ENCODE data around the gene MYZAP. TPM values are rescaled to one million over a fixed set of nuclear protein-coding genes. Genes with fewer than 3 reads are reported as not detected.

Gene MYZAP
- total and polyA plus RNA-seq, 3 donors from 2014 or later = 3.3 to 6.8 (median 5.6) TPM

- H3K27me3 ChIP-seq = no peaks in the 10 kb centered on the region
Observed at GRCh38 chr15:57583720-57584119, 8.0 kb upstream of the MYZAP start.

DNA sequence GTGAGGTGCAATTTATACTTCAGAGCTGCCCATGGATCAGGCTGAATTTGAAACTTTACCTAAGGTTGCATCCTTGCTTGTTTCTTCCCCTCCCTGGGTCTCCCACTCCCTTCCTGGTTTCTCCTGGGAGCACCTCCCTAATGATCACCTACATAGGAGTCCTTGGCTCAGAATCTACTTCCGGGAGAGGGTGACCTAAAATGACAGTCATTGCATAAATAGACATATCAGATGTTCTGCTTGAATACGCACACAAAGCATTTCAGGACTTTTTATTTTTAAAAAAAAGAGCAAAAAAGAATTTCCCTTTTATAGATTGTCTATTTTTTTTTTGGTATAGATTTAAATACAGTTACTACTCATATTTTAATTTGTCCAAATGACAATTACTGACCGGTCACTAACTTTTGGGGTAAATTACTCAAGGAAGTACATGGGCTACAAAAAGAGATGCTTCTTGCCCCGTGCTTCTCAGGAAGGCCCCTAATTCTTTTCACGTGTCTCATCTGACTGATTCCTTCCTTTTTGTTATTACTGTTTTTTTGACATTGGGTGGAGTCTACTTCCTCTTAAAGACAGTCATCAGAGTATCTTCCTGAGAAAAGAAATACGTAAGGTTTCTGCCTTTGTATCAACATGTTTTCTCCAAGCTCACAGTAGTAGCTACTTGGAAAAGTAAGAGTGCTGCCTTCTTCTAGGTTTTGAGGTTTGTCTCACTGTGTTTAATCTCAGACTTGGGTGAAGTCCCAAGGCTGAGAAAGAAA is 4.9 kb upstream of the MYZAP start:
- peaks cover 6% of the 10 kb centered on the region for H3K4me1 ChIP-seq
- H3K27me3 ChIP-seq = no peaks in the 10 kb centered on the region
- H3K9me3 ChIP-seq = no peaks in the 10 kb centered on the region
- no peak overlapping the region for H3K27ac ChIP-seq
- no peak for DNase-seq
- WGBS, 2 donors = 69 to 74% methylated on average over 6 of the region's 6 CpGs
- no peak overlapping the region for H3K4me3 ChIP-seq
- intact Hi-C loops (cut with DNase I; ENCODE audit: low total_unique reads) = no loop called here
- H3K36me3 ChIP-seq (ENCODE audit: low read depth, missing control alignments) = no peaks in the 10 kb centered on the region
- TF ChIP-seq, protein P1, sequence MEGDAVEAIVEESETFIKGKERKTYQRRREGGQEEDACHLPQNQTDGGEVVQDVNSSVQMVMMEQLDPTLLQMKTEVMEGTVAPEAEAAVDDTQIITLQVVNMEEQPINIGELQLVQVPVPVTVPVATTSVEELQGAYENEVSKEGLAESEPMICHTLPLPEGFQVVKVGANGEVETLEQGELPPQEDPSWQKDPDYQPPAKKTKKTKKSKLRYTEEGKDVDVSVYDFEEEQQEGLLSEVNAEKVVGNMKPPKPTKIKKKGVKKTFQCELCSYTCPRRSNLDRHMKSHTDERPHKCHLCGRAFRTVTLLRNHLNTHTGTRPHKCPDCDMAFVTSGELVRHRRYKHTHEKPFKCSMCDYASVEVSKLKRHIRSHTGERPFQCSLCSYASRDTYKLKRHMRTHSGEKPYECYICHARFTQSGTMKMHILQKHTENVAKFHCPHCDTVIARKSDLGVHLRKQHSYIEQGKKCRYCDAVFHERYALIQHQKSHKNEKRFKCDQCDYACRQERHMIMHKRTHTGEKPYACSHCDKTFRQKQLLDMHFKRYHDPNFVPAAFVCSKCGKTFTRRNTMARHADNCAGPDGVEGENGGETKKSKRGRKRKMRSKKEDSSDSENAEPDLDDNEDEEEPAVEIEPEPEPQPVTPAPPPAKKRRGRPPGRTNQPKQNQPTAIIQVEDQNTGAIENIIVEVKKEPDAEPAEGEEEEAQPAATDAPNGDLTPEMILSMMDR (IDR thresholded peaks at IDR 0.05) = no peak
- no peak for TF ChIP-seq POLR2A (IDR thresholded peaks at IDR 0.05)

More at GRCh38 chr15:57583720-57584119, 8.0 kb upstream of the MYZAP start:
- DNase-seq = no peak
- no peaks in the 10 kb centered on the region for H3K4me1 ChIP-seq
- TF ChIP-seq, protein P1 (IDR thresholded peaks at IDR 0.05) = no peak
- no peak for TF ChIP-seq POLR2A (IDR thresholded peaks at IDR 0.05)
- H3K36me3 ChIP-seq (ENCODE audit: low read depth, missing control alignments) = no peaks in the 10 kb centered on the region
- H3K27ac ChIP-seq = no peak overlapping the region
- WGBS, 2 donors = 89 to 98% methylated on average over 3 of the region's 3 CpGs
- no peaks in the 10 kb centered on the region for H3K9me3 ChIP-seq
- H3K4me3 ChIP-seq = no peak overlapping the region
- intact Hi-C loops (cut with DNase I; ENCODE audit: low total_unique reads) = no loop called here

DNA sequence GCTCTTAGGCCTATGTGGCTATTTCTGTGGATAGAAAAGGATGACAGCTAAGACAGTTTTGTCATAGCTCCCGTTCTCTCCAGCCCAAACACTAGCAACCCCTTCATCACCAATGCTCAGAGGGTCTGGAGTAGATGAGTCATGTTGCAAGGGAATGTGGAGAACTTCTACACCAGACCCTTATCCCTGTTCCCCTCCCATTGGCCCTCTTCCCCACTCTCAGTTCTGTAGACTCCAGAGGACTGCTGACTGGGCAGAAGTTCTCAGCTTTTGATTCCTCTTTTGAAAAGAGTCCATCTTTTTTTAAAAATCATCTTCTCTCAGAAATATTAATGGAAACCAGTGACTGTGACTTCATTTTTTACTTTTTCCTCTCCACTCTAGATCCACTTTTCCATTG is 2.4 kb upstream of the MYZAP start:
- no peak for DNase-seq
- H3K9me3 ChIP-seq = no peaks in the 10 kb centered on the region
- 55 to 73% methylated on average over 1 of the region's 1 CpG for WGBS, 2 donors
- H3K36me3 ChIP-seq (ENCODE audit: low read depth, missing control alignments) = no peaks in the 10 kb centered on the region
- no peak for TF ChIP-seq POLR2A (IDR thresholded peaks at IDR 0.05)
- intact Hi-C loops (cut with DNase I; ENCODE audit: low total_unique reads) = no loop called here
- H3K4me1 ChIP-seq = peaks cover 6% of the 10 kb centered on the region
- H3K4me3 ChIP-seq = no peak overlapping the region
- peak overlapping the region; percentile 6 to 13 for H3K27ac ChIP-seq
- H3K27me3 ChIP-seq = no peaks in the 10 kb centered on the region

DNA sequence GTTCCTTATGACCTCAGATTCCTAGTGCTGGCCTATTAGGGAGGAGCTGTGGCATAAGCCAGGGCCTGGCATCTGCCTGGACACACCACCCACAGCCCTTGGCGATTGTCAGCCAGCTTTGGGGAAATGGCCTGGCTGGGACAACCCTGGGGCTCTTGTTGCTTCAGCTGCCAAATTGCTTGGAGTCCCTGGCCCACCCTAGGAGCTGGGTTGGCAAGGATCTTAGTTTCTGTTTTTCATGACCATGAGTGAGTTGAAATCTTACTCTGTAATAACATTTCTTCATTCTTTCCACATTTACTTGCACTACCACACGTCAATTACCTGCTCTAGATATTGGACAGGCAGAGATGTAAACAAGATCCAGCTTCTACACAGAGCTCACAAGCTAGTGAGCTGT is 1.9 kb upstream of the MYZAP start:
- no peak for DNase-seq
- Histone ChIP-seq H3K4me3 (no peak overlapping the region), H3K9me3 (no peaks in the 10 kb centered on the region), H3K27me3 (no peaks in the 10 kb centered on the region), H3K36me3 (ENCODE audit: low read depth, missing control alignments) (no peaks in the 10 kb centered on the region), H3K4me1 (peaks cover 6% of the 10 kb centered on the region), H3K27ac (peak overlapping the region; percentile 0 to 13)
- TF ChIP-seq, protein P1 (IDR thresholded peaks at IDR 0.05) = no peak
- no peak for TF ChIP-seq POLR2A (IDR thresholded peaks at IDR 0.05)
- intact Hi-C loops (cut with DNase I; ENCODE audit: low total_unique reads) = no loop called here
- 70 to 73% methylated on average over 2 of the region's 2 CpGs for WGBS, 2 donors

DNA sequence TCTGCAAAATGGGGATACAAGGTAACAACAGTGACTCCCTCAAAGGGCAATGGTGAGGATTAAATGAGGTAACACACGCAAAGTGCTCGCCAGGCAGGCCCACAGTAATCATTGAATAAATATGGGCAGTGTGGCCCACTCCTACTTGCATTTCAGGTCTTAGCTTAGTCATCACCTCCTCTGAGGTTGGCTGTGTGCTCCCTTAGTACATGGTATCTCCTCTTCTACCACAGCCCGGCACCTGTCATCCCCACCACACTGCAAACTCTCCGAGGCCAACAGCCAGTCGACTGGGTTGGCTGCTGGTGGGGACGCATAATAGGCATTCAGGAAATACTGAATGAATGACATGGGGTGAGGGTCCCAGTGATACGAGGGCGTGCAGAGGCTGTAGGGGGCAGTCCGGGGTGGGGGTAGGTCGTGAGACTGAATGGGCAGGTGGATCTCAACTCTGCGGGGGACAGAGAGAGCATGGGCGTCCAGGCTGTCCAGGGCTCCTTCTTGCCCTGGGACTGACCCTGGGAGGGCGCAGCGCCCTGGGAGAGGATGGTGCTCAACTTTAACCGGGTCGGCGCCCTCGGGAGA is 375 bp upstream of the MYZAP start:
- WGBS, 2 donors = 23 to 36% methylated on average over 13 to 18 of the region's 18 CpGs
- Histone ChIP-seq H3K27me3 (no peaks in the 10 kb centered on the region), H3K4me1 (peaks cover 14% of the 10 kb centered on the region), H3K9me3 (no peaks in the 10 kb centered on the region), H3K36me3 (ENCODE audit: low read depth, missing control alignments) (no peaks in the 10 kb centered on the region), H3K4me3 (peak overlapping the region; percentile 56 to 70), H3K27ac (peak overlapping the region in 1 of 2 donors; percentile 50)
- TF ChIP-seq, protein P1 (IDR thresholded peaks at IDR 0.05) = no peak
- TF ChIP-seq POLR2A (IDR thresholded peaks at IDR 0.05) = no peak
- intact Hi-C loops (cut with DNase I; ENCODE audit: low total_unique reads) = no loop called here
- no peak for DNase-seq
